ENCODE results near the gene NDUFB2.
"Not testable (repeated sequence)": the region's sequence is repeated elsewhere in the genome, so short reads cannot be mapped to it uniquely, and the experiment has no call there.

NDUFB2 gene

GRCh38 chr7:140673063-140673773 lies 23.3 kb upstream of the NDUFB2 start:
- DNase-seq, result peak; percentile 62

GRCh38 chr7:140673774-140674155 lies 22.7 kb upstream of the NDUFB2 start:
- no peak for DNase-seq

- no peak for DNase-seq
Measured at GRCh38 chr7:140674356-140674800, 22.1 kb upstream of the NDUFB2 start.

GRCh38 chr7:140674899-140675701 lies 21.4 kb upstream of the NDUFB2 start:
- no peak for DNase-seq

- DNase-seq, result no peak
Measured at GRCh38 chr7:140675726-140676125, 20.8 kb upstream of the NDUFB2 start.

GRCh38 chr7:140676306-140676705 lies 20.2 kb upstream of the NDUFB2 start:
- no peak for DNase-seq

GRCh38 chr7:140676956-140677355 lies 19.6 kb upstream of the NDUFB2 start:
- not testable (repeated sequence) for DNase-seq

GRCh38 chr7:140677496-140677895 lies 19.0 kb upstream of the NDUFB2 start:
- DNase-seq, result no peak

- no peak for DNase-seq
Measured at GRCh38 chr7:140678081-140678815, 18.3 kb upstream of the NDUFB2 start.

- no peak for DNase-seq
Measured at GRCh38 chr7:140678816-140679130, 17.7 kb upstream of the NDUFB2 start.

- no peak for DNase-seq
Measured at GRCh38 chr7:140679186-140679585, 17.3 kb upstream of the NDUFB2 start.

- DNase-seq, result no peak
Measured at GRCh38 chr7:140680886-140681285, 15.6 kb upstream of the NDUFB2 start.

- DNase-seq, result no peak
Measured at GRCh38 chr7:140681766-140682165, 14.7 kb upstream of the NDUFB2 start.

- DNase-seq, result no peak
Measured at GRCh38 chr7:140683657-140684056, 12.9 kb upstream of the NDUFB2 start.

- no peak for DNase-seq
Measured at GRCh38 chr7:140684066-140684950, 12.2 kb upstream of the NDUFB2 start.

GRCh38 chr7:140685407-140686087 lies 11.0 kb upstream of the NDUFB2 start:
- no peak for DNase-seq

GRCh38 chr7:140686921-140687320 lies 9.6 kb upstream of the NDUFB2 start:
- DNase-seq, result no peak

- no peak for DNase-seq
Measured at GRCh38 chr7:140688341-140688740, 8.2 kb upstream of the NDUFB2 start.

- DNase-seq, result no peak
Measured at GRCh38 chr7:140689199-140690152, 7.0 kb upstream of the NDUFB2 start.

GRCh38 chr7:140691376-140692045 lies 5.0 kb upstream of the NDUFB2 start:
- DNase-seq, result no peak

Measured in stimulated activated CD4-positive, alpha-beta T cell treated with anti-CD3 and anti-CD28 coated beads, Interleukin-4, amount 100 ng/mL, for 1 hour (primary cell).